ENCODE measurements around the gene TPRG1L.
A peak's percentile ranks its signal among the peaks of the same experiment; 100 is the strongest.

Gene TPRG1L

GRCh38 chr1:3649342-3650247, 24.8 kb downstream of the TPRG1L start, which contains the start of gene WRAP73:
WRAP73 (minus strand) TSS chr1:3650103; CDS start chr1:3649999, 104 bp downstream.
- DNase-seq, result peak; percentile 84

DNA sequence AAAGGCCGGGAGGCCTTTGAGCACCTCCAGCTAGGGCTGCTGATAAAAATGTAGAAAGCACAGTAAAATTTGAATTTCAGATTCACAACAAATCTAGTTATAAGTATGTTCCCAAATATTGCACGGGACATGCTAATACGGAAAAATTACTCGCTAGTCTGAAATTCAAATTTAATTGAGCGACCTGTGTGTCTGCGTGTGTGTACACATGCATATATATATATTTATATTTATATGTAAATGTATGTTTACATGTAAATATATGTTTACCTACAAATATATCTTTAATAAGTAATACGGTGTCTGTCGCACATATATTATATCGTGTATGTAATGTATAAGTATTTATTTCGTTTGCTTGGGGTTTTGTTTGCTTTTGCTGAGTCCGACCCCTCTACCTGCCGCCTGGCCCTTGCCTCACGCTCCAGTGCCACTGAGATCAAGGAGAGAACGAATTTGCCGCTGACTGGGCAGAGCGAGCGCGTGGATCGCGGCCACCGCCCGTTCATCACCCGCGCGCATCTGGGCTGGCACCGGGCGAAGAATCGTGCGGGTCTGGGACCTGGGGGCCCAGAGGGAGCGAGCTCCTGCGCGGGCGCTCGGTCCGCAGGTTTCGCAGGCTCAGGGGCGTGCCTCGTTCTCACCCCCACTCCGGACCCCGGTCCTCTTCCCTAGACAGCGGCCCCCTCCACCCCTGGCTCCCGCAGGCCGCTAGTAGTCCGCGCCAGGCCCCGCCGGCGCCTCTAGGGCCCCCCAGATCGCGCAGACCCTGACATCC, 25.6 kb downstream of the TPRG1L start:
- no peak for DNase-seq

DNA sequence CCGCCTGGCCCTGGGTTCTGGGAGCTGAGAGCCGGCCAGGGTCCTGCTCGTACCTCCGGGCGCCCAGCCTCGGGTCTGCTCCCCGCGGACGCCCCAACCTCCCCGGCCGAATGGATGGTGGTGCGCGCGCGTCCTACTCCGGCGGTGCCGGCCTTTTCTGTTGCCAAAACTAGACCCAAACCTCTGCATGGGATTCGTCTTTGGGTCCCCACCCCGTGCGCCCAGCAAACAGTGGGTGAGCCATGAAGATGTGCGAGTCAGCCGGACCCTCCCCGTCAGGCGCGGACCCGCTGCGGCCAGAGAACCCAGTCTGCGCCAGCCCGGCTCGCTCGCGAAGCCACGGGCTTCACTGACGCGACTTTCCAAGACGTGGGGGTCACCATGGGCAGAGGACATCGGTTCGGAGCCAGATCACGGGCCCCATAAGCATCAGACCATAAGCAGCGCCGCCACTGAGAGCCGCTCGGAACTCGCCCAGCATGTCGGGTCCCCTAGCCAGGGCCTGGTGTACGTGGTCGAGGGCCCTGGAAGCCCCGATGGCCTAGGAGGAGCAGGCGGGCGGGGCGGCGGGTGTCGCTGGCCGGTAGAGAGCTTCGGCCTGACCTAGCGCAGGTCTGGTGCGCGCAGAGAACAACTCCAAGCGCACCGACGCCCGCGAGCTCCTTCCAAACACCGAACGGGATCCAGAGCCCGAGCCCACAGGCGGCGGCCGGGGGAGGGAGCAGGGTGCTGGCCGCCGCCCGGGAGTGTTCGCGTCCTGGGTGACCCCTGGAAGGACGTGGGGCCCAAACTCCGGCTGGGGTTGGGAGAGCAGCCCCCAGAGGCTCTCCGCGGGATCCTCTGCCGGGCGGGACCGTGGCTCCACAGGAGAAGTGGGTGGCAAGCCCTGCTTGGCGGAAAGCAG, 26.5 kb downstream of the TPRG1L start:
- no peak for DNase-seq

DNA sequence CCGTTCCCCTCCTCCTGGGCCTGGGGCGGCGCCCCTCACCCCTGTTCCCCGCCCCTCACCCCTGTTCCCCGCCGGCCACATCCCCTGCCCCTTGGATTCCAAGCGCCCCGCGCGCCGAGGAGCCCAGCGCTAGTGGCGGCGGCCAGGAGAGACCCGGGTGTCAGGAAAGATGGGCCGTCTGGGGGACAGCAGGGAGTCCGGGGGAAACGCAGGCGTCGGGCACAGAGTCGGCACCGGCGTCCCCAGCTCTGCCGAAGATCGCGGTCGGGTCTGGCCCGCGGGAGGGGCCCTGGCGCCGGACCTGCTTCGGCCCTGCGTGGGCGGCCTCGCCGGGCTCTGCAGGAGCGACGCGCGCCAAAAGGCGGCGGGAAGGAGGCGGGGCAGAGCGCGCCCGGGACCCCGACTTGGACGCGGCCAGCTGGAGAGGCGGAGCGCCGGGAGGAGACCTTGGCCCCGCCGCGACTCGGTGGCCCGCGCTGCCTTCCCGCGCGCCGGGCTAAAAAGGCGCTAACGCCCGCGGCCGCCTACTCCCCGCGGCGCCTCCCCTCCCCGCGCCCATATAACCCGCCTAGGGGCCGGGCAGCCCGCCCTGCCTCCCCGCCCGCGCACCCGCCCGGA, 27.2 kb downstream of the TPRG1L start, which contains the start of gene TP73:
Gene TP73, plus strand, starts transcription at position 587 of the 618 bp plus-strand sequence. CDS start 29,850 bp downstream, outside the sequence.
- no peak for DNase-seq

- DNase-seq, result no peak
Measured at GRCh38 chr1:3652548-3653285, 27.9 kb downstream of the TPRG1L start.

GRCh38 chr1:3653286-3653618, 28.4 kb downstream of the TPRG1L start:
- no peak for DNase-seq

GRCh38 chr1:3654549-3655281, 29.9 kb downstream of the TPRG1L start:
- no peak for DNase-seq

DNA sequence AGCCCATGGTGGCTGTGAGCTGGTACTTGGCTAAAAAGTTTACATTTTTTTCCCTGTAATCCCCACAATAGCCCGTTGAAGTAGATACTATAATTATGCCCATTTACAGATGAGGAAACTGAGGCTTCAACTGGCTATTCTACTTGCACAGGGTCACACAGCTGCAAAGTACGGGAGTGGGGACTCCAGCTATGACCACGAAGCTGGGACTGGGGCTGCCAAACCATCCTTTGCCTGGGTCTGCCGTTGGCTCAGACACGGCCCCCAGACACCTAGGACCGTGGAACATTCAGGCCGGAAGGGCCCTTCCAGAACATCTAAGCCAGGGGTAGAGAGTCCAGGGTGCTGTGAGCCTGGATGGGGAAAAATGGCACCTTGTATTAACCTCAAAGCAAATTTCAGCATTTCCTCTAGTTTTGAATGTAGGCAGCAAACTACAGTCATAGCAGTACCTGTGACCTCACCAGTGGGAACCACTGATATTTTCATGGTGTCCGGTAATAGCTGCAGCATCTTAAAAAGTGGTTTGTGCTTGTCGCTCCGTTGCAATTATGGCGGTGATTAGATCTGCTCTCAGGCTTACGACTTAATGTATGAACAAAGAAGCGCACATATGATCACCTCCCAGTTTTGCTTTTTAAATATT, 31.8 kb downstream of the TPRG1L start:
- DNase-seq, result no peak

DNA sequence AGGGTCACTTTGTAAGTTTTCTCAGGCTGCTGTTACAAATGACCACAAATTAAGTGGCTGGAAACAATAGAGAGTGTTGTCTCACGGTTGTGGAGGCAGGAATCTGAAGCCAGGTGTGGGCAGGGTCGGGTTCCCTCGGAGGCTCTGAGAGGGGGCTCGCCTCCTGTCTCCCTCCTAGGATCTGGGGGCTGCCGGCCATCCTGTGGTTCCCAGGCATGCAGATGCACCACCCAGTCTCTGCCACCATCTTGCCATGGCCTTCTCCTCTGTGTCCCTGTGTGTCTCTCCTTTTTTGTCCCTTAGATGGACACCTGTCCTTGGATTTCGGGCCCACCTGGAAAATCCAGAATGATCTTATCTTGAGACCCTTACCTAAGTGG, 32.3 kb downstream of the TPRG1L start:
- DNase-seq, result no peak

GRCh38 chr1:3657578-3658230, 32.9 kb downstream of the TPRG1L start:
- no peak for DNase-seq

- no peak for DNase-seq
Measured at GRCh38 chr1:3658231-3658615, 33.4 kb downstream of the TPRG1L start.

GRCh38 chr1:3659093-3659492, 34.3 kb downstream of the TPRG1L start:
- no peak for DNase-seq

DNA sequence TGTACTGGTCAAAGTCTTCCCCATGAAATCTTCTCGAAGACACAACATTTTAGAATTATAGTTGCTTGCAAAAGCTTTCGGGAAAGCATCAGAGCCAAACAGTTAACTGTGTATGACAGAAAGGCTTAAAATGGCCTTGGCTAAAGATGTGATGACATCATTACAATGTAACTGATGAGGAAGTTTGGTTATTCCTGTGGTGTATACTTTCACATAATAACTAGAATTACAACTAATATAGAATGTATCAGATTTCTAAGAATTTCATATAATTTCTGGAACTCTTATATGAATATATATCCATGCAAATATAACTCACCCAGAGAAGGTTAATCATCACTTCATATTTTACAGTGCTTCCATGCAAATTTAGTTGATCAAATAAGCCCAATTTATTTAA, 35.9 kb downstream of the TPRG1L start:
- no peak for DNase-seq

- DNase-seq, result no peak
Measured at GRCh38 chr1:3661631-3662030, 36.8 kb downstream of the TPRG1L start.

DNA sequence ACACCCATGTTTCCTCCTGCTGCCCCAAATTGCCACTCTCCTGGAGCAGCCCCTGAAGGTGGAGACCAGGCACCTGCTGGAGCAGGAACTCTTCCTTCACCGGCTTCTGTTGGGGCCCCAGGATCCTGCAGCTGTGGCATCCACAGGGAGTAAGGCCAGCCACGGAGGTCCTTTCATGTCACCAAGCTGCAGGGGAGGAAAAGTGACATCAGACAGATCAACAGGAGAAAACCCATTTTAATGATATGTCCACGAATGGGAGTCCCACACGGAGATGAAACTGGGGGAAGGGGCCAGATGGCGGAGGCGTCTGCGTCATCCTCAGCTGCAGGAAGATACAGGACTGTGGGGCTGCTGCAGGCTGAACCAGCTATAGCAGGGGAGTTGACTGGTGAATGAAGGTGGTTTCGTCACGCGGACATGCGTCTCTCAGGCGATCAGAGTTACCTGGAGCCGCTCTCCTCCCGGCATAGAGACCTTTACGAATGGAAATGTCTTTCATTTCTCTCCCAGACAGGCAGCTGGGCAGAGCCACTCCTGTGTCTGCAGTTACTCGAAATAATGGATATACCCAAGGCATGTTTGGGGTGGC, 37.4 kb downstream of the TPRG1L start:
- no peak for DNase-seq

DNA sequence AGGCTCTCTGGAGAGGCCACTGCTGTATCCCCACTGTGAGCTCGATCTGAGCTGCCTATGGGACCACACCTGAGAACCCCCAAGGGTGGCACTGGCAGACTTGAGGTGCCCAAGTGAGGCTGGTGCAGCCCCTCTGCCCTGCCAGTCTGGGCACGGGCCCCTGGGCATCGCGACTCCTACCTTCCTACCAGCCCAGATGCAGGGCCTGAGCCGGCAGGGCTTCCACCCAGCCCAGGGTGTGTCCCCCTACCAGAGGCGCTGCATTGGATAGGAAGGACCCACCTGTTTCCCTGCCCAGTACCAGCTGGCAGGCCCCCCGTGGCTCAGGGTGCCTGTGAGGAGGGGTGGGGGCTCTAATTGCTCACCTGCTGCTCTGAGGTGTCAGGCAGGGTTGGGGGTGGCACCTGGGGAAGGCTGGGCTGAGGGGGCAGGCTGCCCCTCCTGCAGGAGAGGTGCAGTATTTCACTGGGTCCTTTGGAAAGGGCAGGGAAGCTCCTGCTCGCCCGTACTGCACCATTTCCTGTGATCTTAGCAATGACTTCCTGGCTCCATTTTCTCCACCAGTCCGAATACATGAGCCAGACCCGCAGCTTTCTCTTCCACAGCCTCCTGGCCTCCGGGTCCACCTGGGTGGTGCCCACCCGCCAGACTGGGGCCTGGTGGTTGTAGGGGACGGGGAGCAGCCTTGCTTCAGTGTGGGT, 39.3 kb downstream of the TPRG1L start:
- no peak for DNase-seq

- no peak for DNase-seq
Measured at GRCh38 chr1:3664700-3665375, 40.0 kb downstream of the TPRG1L start.

- DNase-seq, result no peak
Measured at GRCh38 chr1:3668148-3668547, 43.3 kb downstream of the TPRG1L start.

Data from activated CD4-positive, alpha-beta T cell treated with anti-CD3 and anti-CD28 coated beads, Interleukin-2, amount 50 U/mL, for 1 hour (primary cell).